IMR-90 (cell line): ENCODE data around the gene EGFR. TPM values are rescaled to one million over a fixed set of nuclear protein-coding genes. Genes with fewer than 3 reads are reported as not detected.

Source experiments
- ATAC-seq: fragments of 200-7000 bp; cut with Tn5 transposase; 2 replicates; pipeline ENCODE4 v1.9.1; 2020; ENCODE audit warnings: low read depth, mild to moderate bottlenecking, moderate library complexity
- BruUV-seq: library from RNA; stranded (reverse); fragments of 400-500 nt; replicated peaks from 2 replicates; lab custom pipeline; 2021; lab: Mats Ljungman, UMichigan
- CTCF ChIA-PET: fragments of 300-600 bp; formaldehyde crosslinking; extraction: SDS; loops from one replicate; lab custom pipeline; 2021; ENCODE audit warnings: antibody characterized with exemption; lab: Yijun Ruan, JAX
- POLR2A ChIA-PET: fragments of 300-600 bp; sonication (Branson Sonifier 250); formaldehyde crosslinking; loops from one replicate; lab custom pipeline; 2022; ENCODE audit warnings: antibody characterized with exemption; ENCODE audit not compliant: unreplicated experiment; lab: Charles Lee
- DNase-seq: peaks from one replicate; pipeline ENCODE4 v3.0.0; 2013
- H2AFZ ChIP-seq: replicated peaks from 2 replicates; pipeline ENCODE3; 2013; ENCODE audit warnings: low read length, mild to moderate bottlenecking; ENCODE audit not compliant: poor library complexity
- H2AK5ac ChIP-seq: 2 replicates; pipeline ENCODE4 v1.6.1; 2013; ENCODE audit warnings: low read depth, low read length, inconsistent platforms
- H2AK9ac ChIP-seq: replicated peaks from 2 replicates; pipeline ENCODE3; 2013; ENCODE audit warnings: mild to moderate bottlenecking, low read depth, low read length, moderate library complexity; ENCODE audit not compliant: poor library complexity
- H2BK120ac ChIP-seq: 2 replicates; pipeline ENCODE4 v1.6.1; 2013; ENCODE audit warnings: low read depth, low read length, inconsistent platforms
- H2BK15ac ChIP-seq: 3 replicates; pipeline ENCODE4 v1.6.1; 2013; ENCODE audit warnings: low read depth, low read length, inconsistent platforms
- H2BK20ac ChIP-seq: 2 replicates; pipeline ENCODE4 v1.6.1; 2013; ENCODE audit warnings: low read depth, mild to moderate bottlenecking, inconsistent platforms, low read length, moderate library complexity
- H2BK5ac ChIP-seq: 2 replicates; pipeline ENCODE4 v1.6.1; 2013; ENCODE audit warnings: mild to moderate bottlenecking, low read depth, low read length, inconsistent platforms; ENCODE audit not compliant: poor library complexity, severe bottlenecking
- H3K14ac ChIP-seq: replicated peaks from 2 replicates; pipeline ENCODE4 v1.6.1; 2013; ENCODE audit warnings: low read depth, low read length, inconsistent platforms
- H3K18ac ChIP-seq: 2 replicates; pipeline ENCODE4 v1.6.1; 2013; ENCODE audit warnings: low read depth, low read length, control low read depth
- H3K23ac ChIP-seq: 2 replicates; pipeline ENCODE4 v1.6.1; 2013; ENCODE audit warnings: low read depth, low read length, inconsistent platforms
- H3K27ac ChIP-seq: 2 replicates; pipeline ENCODE4 v1.5.1; 2013; ENCODE audit warnings: mild to moderate bottlenecking, control low read depth, low read length; ENCODE audit not compliant: insufficient read depth
- H3K27me3 ChIP-seq: 2 replicates; pipeline ENCODE4 v1.6.1; 2013; ENCODE audit warnings: low read length; ENCODE audit not compliant: control insufficient read depth, insufficient read depth
- H3K36me3 ChIP-seq: 2 replicates; pipeline ENCODE4 v1.6.1; 2013; ENCODE audit warnings: low read length, mixed read lengths; ENCODE audit not compliant: control insufficient read depth, insufficient read depth
- H3K4ac ChIP-seq: 2 replicates; pipeline ENCODE4 v1.6.1; 2013; ENCODE audit warnings: low read depth, low read length, inconsistent platforms
- H3K4me1 ChIP-seq: 2 replicates; pipeline ENCODE4 v1.6.1; 2013; ENCODE audit warnings: low read length, mixed read lengths; ENCODE audit not compliant: control insufficient read depth, insufficient read depth
- H3K4me2 ChIP-seq: 2 replicates; pipeline ENCODE4 v1.6.1; 2013; ENCODE audit warnings: low read depth, mild to moderate bottlenecking, control low read depth, low read length, moderate library complexity
- H3K4me3 ChIP-seq: 2 replicates; pipeline ENCODE4 v1.5.1; 2013; ENCODE audit warnings: low read depth, mild to moderate bottlenecking, control low read depth, low read length, moderate library complexity; ENCODE audit not compliant: insufficient read depth
- H3K56ac ChIP-seq: 2 replicates; pipeline ENCODE4 v1.6.1; 2013; ENCODE audit warnings: low read length, inconsistent platforms; ENCODE audit not compliant: insufficient read depth; ENCODE audit errors: extremely low read depth
- H3K79me1 ChIP-seq, 2 experiments: 2 replicates each; pipeline ENCODE4 v1.6.1; 2013; ENCODE audit warnings: low read length in 2 of 2, inconsistent platforms in 1 of 2, low read depth in 1 of 2
- H3K9ac ChIP-seq: 2 replicates; pipeline ENCODE4 v1.6.1; 2013; ENCODE audit warnings: low read depth, low read length, control low read depth
- H3K9me1 ChIP-seq: 2 replicates; pipeline ENCODE4 v1.6.1; 2013; ENCODE audit warnings: low read length, inconsistent platforms; ENCODE audit not compliant: insufficient read depth
- H3K9me3 ChIP-seq: 2 replicates; pipeline ENCODE4 v1.6.1; 2013; ENCODE audit warnings: low read length; ENCODE audit not compliant: control insufficient read depth, insufficient read depth
- H4K20me1 ChIP-seq: 2 replicates; pipeline ENCODE4 v1.6.1; 2013; ENCODE audit warnings: low read length, inconsistent platforms; ENCODE audit not compliant: insufficient read depth
- H4K5ac ChIP-seq: 2 replicates; pipeline ENCODE4 v1.6.1; 2013; ENCODE audit warnings: mild to moderate bottlenecking, low read depth, low read length, control low read depth
- H4K8ac ChIP-seq, 2 experiments: 2 replicates each; pipeline ENCODE4 v1.6.1; 2013; ENCODE audit warnings: low read depth in 2 of 2, low read length in 2 of 2, control low read depth in 1 of 2, inconsistent platforms in 1 of 2
- H4K91ac ChIP-seq: 2 replicates; pipeline ENCODE4 v1.6.1; 2013; ENCODE audit warnings: low read depth, low read length, inconsistent platforms; ENCODE audit not compliant: insufficient read depth
- ELK1 ChIP-seq: fragments of 150-350 bp; IDR thresholded peaks from 2 replicates; pipeline ENCODE4 v1.6.1; 2016; ENCODE audit warnings: low read depth, mild to moderate bottlenecking, low read length, moderate library complexity, borderline replicate concordance
- MAFK ChIP-seq: IDR thresholded peaks from 2 replicates; pipeline ENCODE4 v1.6.1; 2012; ENCODE audit warnings: low read depth, low read length, improper control_type of control experiment
- MXI1 ChIP-seq: IDR thresholded peaks from 2 replicates; pipeline ENCODE4 v1.6.1; 2012; ENCODE audit warnings: low read depth, mild to moderate bottlenecking, low read length, moderate library complexity, borderline replicate concordance
- NFE2L2 ChIP-seq: fragments of 150-350 bp; IDR thresholded peaks from 2 replicates; pipeline ENCODE4 v1.6.1; 2016; ENCODE audit warnings: low read depth, mild to moderate bottlenecking, low read length
- POLR2A ChIP-seq: IDR thresholded peaks from 2 replicates; pipeline ENCODE4 v1.6.1; 2012; ENCODE audit warnings: mild to moderate bottlenecking, low read depth, low read length
- RCOR1 ChIP-seq: IDR thresholded peaks from 2 replicates; pipeline ENCODE4 v1.6.1; 2012; ENCODE audit warnings: mild to moderate bottlenecking, low read length, improper control_type of control experiment; ENCODE audit not compliant: insufficient replicate concordance
- RFX5 ChIP-seq: IDR thresholded peaks from 2 replicates; pipeline ENCODE4 v1.8.0; 2012; ENCODE audit warnings: low read depth, mild to moderate bottlenecking, low read length, moderate library complexity
- SMC3 ChIP-seq: fragments of 150-350 bp; IDR thresholded peaks from 2 replicates; pipeline ENCODE4 v1.6.1; 2016; ENCODE audit warnings: low read depth, mild to moderate bottlenecking, antibody characterized with exemption, low read length, moderate library complexity
- WGBS, 2 experiments: methylation state at CpG; one replicate each; pipeline versions ENCODE4 v1.1.5 to v1.1.7; 2013; ENCODE audit warnings: missing lambda C conversion rate in 2 of 2; ENCODE audit not compliant: insufficient read length in 1 of 2; ENCODE audit errors: extremely low coverage in 2 of 2; 5-methylcytosine and 5-hydroxymethylcytosine counted together
- dilution Hi-C: fragments of 300-500 bp; cut with HindIII; formaldehyde crosslinking; loops from one replicate; pipeline ENCODE4 v1.14.3; 2018; ENCODE audit warnings: low sequenced_read_pairs; ENCODE audit not compliant: unreplicated experiment
- in situ Hi-C: fragments of 300-500 bp; cut with MboI; formaldehyde crosslinking; loops from 3 replicates; pipeline ENCODE4 v1.14.3; 2019; ENCODE audit warnings: low sequenced_read_pairs, inconsistent platforms, mixed read lengths
- intact Hi-C: fragments of 100-400 bp; cut with micrococcal nuclease; formaldehyde crosslinking; loops from 2 replicates; pipeline ENCODE4 v1.10.0; 2022
- polyA plus RNA-seq, 3 experiments: library from polyadenylated mRNA; depleted of rRNA; stranded (reverse); fragments of >200 nt; gene quantifications; 2 replicates each; pipeline ENCODE4 v1.2.3, GENCODE V29; 2012; ENCODE audit warnings: low replicate concordance in 1 of 3
- total RNA-seq: library from RNA; depleted of rRNA; stranded (reverse); fragments of >200 nt; gene quantifications from 2 replicates; pipeline ENCODE4 v1.2.3, GENCODE V29; 2012
- TF ChIP-seq, protein P1 (sequence below): conservative IDR thresholded peaks from 2 replicates; pipeline ENCODE4 v1.5.1; 2012; ENCODE audit warnings: mild to moderate bottlenecking, low read depth, low read length, improper control_type of control experiment

EGFR gene
- total and polyA plus RNA-seq, 2 of the 4 experiments (the other 2 are of a cell fraction), result 36.9 to 60.4 TPM

DNA sequence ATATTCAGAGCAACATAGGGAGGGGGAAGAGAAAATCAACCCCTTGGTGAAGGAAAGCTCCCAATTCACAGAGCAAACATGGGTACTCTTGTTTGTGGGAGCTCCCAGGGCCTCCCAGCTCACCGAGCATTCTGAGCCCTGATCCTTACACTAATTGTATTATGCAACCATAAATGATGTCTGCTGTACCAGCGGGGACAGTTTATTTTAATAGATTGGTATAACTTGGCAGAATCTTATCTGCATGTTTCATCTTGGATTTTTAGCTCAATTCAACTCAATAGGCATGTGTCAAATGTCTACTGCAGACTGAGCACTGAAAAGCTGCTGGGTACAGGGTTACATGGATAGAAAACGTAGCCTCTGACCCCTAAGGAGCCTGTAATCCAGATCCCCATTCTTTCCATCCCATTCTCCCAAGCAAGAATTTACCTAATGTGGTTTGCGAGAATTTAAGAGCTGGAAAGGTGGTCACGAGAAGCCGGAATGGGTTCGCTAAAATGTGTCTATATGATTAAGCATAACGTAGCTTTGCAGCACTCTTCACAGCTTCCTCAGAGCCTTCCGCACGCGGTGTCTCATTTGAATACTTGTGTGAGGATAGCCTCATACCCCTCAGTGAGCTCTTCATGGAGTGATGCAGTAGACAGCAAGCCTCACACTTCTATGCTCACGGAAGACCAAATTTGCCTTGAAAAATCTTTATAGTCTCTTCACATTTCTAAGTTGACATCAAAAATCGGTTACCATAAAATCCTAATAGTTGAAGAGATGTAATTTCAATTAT is 18.3 kb downstream of the EGFR start (continued):
- no peak for TF ChIP-seq RFX5

DNA sequence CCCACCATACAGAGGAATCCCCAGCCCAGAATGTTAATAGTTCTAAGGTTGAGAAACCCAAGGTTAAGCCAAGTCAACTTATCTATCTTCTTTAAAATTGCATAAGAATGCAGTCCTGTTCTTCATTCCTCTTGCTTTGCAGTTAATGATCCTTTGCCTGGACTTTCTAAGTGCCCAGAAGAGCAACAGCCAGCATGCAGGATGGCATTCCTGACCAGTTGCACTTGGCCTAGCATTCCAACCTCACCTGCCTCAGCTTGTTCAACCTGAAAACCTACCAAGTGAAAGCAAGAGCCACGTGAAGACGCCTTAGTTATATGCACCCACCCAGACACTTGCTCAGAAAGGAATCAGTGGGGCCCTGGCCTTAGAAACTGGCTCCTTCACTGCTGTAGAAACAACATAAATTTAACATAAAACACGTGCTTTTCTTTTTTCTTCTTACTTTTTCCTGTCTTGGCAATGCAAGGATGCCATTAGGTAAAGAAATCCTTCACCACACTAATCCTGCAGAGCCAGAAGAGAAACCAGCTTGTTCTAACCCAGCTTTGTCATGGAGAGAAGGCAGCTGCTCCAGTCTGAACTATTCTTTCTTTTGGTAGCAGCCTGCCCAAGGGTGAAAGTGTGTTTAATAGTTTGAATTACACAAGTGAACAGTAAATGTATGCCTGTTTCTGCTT is 25.0 kb downstream of the EGFR start:
- no peak overlapping the region for H2BK15ac ChIP-seq
- POLR2A ChIA-PET, result no interaction called here
- no peak overlapping the region for H4K91ac ChIP-seq
- no peak overlapping the region for H3K4ac ChIP-seq
- no peak overlapping the region for H2AK9ac ChIP-seq
- no peak overlapping the region for H4K5ac ChIP-seq
- peaks cover 35 to 81% of the 10 kb centered on the region in 2 experiments for H3K79me1 ChIP-seq
- no peak overlapping the region for H3K4me3 ChIP-seq
- in situ Hi-C loops, result no loop called here
- peaks cover 5% of the 10 kb centered on the region for H3K36me3 ChIP-seq
- H3K27ac ChIP-seq, result no peak overlapping the region
- 65% methylated on average over 3 of the region's 3 CpGs; no CpG with 5 or more reads in 1 of the 2 experiments for WGBS, 2 experiments
- peaks cover 30% of the 10 kb centered on the region for H3K9me1 ChIP-seq
- no peak overlapping the region for H2BK5ac ChIP-seq
- dilution Hi-C loops, result no loop called here
- H3K9ac ChIP-seq, result no peak overlapping the region
- BruUV-seq, result no TSS peak
- no peak overlapping the region for H3K18ac ChIP-seq
- no peak overlapping the region for H2BK20ac ChIP-seq
- TF ChIP-seq NFE2L2 (no peak), POLR2A (no peak), MAFK (no peak), RCOR1 (no peak), RFX5 (no peak), SMC3 (no peak), MXI1 (no peak), ELK1 (no peak)
- TF ChIP-seq, protein P1, sequence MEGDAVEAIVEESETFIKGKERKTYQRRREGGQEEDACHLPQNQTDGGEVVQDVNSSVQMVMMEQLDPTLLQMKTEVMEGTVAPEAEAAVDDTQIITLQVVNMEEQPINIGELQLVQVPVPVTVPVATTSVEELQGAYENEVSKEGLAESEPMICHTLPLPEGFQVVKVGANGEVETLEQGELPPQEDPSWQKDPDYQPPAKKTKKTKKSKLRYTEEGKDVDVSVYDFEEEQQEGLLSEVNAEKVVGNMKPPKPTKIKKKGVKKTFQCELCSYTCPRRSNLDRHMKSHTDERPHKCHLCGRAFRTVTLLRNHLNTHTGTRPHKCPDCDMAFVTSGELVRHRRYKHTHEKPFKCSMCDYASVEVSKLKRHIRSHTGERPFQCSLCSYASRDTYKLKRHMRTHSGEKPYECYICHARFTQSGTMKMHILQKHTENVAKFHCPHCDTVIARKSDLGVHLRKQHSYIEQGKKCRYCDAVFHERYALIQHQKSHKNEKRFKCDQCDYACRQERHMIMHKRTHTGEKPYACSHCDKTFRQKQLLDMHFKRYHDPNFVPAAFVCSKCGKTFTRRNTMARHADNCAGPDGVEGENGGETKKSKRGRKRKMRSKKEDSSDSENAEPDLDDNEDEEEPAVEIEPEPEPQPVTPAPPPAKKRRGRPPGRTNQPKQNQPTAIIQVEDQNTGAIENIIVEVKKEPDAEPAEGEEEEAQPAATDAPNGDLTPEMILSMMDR, result no peak
- peaks cover 21% of the 10 kb centered on the region for H3K4me1 ChIP-seq
- no peak overlapping the region for H3K14ac ChIP-seq
- 0 out of 2 replicates have a peak overlapping the region, but pooled peaks have one; percentile 24 for H3K23ac ChIP-seq
- H2AK5ac ChIP-seq, result no peak overlapping the region
- H3K4me2 ChIP-seq, result no peak overlapping the region
- H4K20me1 ChIP-seq, result peaks cover 77% of the 10 kb centered on the region
- H3K27me3 ChIP-seq, result no peaks in the 10 kb centered on the region
- H3K9me3 ChIP-seq, result no peaks in the 10 kb centered on the region
- ATAC-seq (no peak; the same call in 1 of the 2 replicates), DNase-seq (no peak)
- intact Hi-C loops, result no loop called here
- no peak overlapping the region; a peak in 1 of 4 replicates for H4K8ac ChIP-seq
- H2BK120ac ChIP-seq, result no peak overlapping the region
- H3K56ac ChIP-seq, result no peak overlapping the region
- CTCF ChIA-PET, result interaction anchor here (1.1 kb wide), 1 partner anchor 10 kb away, joined by 3 read pairs; no protein-coding TSS in a partner anchor
- H2AFZ ChIP-seq, result no peak overlapping the region
